Skeletal muscle satellite cell (primary cell): Measurements from ENCODE around the gene PCBP1.
"Not testable (repeated sequence)": the region's sequence is repeated elsewhere in the genome, so short reads cannot be mapped to it uniquely, and the experiment has no call there.

Experiments used
- H3K27me3 ChIP-seq: 2 replicates; pipeline ENCODE4 v1.7.0; 2013; ENCODE audit warnings: low read length; ENCODE audit not compliant: control insufficient read depth, insufficient read depth
- H3K36me3 ChIP-seq: 2 replicates; pipeline ENCODE4 v1.7.0; 2013; ENCODE audit warnings: mild to moderate bottlenecking, control low read depth, low read length; ENCODE audit not compliant: insufficient read depth
- H3K4me1 ChIP-seq: 2 replicates; pipeline ENCODE4 v1.7.0; 2013; ENCODE audit warnings: low read length; ENCODE audit not compliant: control insufficient read depth, insufficient read depth
- H3K4me2 ChIP-seq: 2 replicates; pipeline ENCODE4 v1.7.0; 2013; ENCODE audit warnings: mild to moderate bottlenecking, low read length
- H3K4me3 ChIP-seq: 2 replicates; pipeline ENCODE4 v1.7.0; 2013; ENCODE audit warnings: low read length
- H3K9ac ChIP-seq: 2 replicates; pipeline ENCODE4 v1.7.0; 2013; ENCODE audit warnings: mild to moderate bottlenecking, low read depth, low read length, moderate library complexity
- H3K9me3 ChIP-seq: replicated peaks from 2 replicates; pipeline ENCODE4 v1.7.0; 2013; ENCODE audit warnings: mild to moderate bottlenecking, control low read depth, low read length

PCBP1 gene

DNA sequence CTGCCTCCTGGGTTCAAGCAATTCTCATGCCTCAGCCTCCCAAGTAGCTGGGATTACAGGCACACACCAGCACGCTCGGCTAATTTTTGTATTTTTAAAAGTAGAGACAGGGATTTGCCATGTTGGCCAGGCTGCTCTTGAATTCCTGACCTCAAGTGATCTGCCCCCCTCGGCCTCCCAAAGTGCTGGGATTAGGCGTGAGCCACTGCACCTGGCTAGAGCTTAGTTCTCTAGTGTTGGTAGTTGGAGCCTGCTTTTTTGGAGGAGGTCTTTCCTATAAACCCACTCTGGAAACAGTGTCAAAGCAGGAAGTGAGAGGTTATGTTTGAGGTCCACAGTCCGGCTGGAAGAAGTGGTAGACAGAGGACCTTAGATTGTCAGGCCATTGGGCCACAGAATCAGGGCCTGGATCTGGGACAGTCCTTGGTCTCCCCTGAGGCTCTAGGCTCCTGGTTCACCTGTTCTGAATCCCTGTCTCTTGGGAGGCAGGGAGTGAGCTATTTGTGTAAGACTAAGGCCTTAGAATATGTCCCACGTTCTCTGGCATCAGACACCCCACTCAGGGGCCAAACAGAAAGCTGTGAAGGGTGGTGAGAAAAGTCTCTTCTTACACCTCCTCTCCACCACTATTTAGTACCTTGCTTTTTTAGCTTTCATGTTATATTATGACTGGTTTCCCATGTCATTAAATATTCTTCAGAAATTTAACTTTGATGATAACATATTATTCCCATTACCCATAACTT, 34.5 kb downstream of the PCBP1 start:
- H3K4me2 ChIP-seq: no peak overlapping the region
- no peak overlapping the region for H3K4me3 ChIP-seq
- H3K4me1 ChIP-seq: peaks cover 39% of the 10 kb centered on the region
- no peak overlapping the region for H3K9ac ChIP-seq
- no peaks in the 10 kb centered on the region for H3K36me3 ChIP-seq
- no peaks in the 10 kb centered on the region for H3K27me3 ChIP-seq
- no peaks in the 10 kb centered on the region for H3K9me3 ChIP-seq

DNA sequence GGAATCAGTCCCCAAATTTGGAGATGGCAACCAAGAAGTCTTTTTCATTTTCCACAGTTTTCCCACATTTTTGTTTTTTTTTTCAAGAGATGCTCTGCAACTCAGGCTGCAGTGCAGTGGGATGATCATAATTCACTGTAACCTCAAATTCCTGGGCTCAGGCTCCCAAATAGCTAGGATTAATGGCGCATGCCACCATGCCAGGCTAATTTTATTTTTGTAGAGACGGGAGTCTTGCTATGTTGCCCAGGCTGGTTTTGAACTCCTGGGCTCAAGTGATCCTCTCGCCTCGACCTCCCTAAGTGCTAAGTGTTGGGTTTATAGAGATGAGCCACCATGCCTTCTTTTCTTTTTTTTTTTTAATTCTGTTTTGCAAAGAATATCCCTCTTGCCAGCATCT, 35.2 kb downstream of the PCBP1 start:
- peaks cover 38% of the 10 kb centered on the region for H3K4me1 ChIP-seq
- no peaks in the 10 kb centered on the region for H3K36me3 ChIP-seq
- no peak overlapping the region for H3K9ac ChIP-seq
- no peaks in the 10 kb centered on the region for H3K9me3 ChIP-seq
- H3K4me3 ChIP-seq: no peak overlapping the region
- no peaks in the 10 kb centered on the region for H3K27me3 ChIP-seq
- no peak overlapping the region for H3K4me2 ChIP-seq

DNA sequence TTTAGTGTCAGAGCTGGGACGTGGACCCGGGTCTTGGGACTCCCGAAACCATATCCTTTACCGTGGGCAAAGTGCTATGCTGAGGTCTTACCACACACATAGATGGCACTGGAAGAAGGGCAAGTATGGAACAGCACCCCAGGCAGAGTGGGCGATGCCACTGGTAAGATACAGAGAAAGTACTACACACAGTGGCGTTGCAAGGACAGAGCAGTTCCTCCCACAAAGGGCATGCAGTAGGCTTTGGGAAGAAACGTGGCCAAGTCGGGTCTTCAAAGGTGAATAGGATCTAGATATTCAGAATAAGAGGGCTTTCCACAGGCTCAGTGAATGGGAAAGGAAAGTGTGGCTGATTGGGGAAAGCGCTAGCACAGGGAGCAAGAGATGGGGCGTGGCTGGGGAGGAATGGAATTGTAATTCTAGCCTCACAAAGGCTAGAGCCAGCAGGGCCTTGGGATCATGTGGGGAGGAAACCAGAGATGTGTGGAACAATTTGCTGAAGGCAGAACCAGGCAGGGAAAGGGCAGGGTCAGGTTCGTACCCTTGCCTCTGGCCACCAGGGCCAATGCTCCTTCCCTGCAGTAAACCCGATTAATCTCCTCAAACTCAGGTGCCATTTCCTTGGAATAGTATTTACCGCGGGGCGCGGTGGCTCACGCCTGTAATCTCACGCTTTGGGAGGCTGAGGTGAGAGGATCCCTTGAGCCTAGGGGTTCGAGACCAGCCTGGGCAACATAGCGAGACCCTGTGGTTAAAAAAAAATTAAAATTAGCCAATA, 36.0 kb downstream of the PCBP1 start:
- Histone ChIP-seq H3K36me3 (no peaks in the 10 kb centered on the region), H3K9ac (peak overlapping the region; percentile 97), H3K9me3 (no peaks in the 10 kb centered on the region), H3K4me2 (peak overlapping the region; percentile 92), H3K4me1 (peaks cover 39% of the 10 kb centered on the region), H3K27me3 (no peaks in the 10 kb centered on the region), H3K4me3 (peak overlapping the region; percentile 75)

DNA sequence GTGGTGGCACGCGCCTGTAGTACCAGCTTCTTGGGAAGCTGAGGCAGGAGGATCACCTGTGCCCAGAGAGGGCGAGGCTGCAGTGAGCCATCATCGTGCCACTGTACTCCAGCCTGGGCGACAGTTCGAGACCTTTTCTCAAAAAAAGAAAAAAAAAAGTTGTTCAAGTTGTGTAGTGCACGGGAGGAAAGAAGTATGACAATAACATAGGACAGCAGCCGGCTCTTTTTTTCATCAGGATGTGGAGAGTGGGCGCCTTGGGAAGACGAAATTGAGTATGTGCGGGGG, 36.5 kb downstream of the PCBP1 start:
- H3K9me3 ChIP-seq: no peaks in the 10 kb centered on the region
- peak overlapping the region; percentile 75 for H3K4me3 ChIP-seq
- H3K36me3 ChIP-seq: no peaks in the 10 kb centered on the region
- H3K4me2 ChIP-seq: peak overlapping the region; percentile 92
- peaks cover 37% of the 10 kb centered on the region for H3K4me1 ChIP-seq
- H3K9ac ChIP-seq: peak overlapping the region; percentile 97
- no peaks in the 10 kb centered on the region for H3K27me3 ChIP-seq

DNA sequence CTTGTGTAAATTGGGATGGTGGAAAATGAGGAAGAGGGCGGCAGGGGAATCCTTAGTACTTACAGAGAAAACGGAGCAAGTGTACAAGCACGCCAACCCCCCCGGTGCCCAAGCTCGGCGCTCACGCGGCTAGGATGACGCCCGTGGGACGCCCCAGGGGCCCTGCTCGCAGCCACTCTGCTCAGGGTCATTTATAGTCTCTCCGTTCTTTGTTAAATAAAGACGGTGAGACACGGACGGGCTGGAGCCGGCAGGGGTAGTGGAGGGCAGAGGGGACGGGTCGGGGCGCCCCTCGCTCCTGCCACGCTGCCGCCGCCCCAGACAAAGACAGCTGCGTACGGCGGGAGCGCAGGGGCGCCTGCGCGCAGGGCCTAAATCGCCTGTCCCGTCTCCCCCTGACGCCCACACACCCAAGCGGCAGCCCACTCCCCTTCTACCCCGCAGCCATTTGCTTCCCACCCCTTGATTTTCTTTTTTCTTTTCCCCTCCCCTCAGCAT, 37.8 kb downstream of the PCBP1 start:
- Histone ChIP-seq H3K27me3 (no peaks in the 10 kb centered on the region), H3K4me3 (peak overlapping the region; percentile 75), H3K36me3 (no peaks in the 10 kb centered on the region), H3K9me3 (no peaks in the 10 kb centered on the region), H3K4me2 (peak overlapping the region; percentile 92), H3K9ac (peak overlapping the region; percentile 97), H3K4me1 (peaks cover 36% of the 10 kb centered on the region)

DNA sequence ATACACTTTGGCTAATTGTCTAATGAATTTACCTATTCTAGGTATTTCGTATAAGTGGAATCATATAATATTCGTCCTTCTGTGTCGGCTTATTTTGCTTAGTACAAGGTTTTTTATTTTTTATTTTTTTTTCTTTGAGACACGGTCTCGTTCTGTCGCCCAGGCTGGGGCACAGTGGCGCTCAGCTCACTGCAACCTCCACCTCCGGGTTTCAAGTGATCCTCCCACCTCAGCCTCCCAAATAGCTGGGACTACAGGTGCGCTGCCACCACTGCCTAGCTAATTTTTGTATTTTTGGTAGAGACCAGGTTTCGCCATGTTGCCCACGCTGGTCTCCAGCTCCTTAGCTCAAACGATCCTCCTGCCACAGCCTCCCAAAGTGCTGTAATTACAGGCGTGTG, 38.2 kb downstream of the PCBP1 start:
- Histone ChIP-seq H3K9ac (peak overlapping the region; percentile 97), H3K36me3 (no peaks in the 10 kb centered on the region), H3K9me3 (no peaks in the 10 kb centered on the region), H3K27me3 (no peaks in the 10 kb centered on the region), H3K4me2 (peak overlapping the region; percentile 92), H3K4me1 (peaks cover 36% of the 10 kb centered on the region), H3K4me3 (peak overlapping the region; percentile 75)

DNA sequence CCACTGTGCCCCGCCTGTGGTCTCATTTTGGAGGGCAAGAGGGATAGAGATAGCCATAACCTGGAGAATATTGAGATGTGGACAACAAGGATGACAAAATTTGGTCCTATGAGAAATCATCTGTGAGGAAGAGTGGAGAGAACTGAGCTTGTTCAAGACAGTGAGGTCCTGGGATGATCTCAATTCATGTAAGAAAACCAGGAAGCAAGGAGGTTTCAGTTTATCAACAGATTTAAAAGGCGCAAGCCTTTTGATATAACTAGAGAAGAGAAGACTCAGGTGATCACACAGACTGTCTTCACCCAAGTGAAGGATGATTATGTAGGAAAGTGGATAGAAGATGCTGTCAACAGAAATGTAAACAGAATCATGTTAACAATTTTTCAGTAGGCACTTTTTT, 39.1 kb downstream of the PCBP1 start:
- Histone ChIP-seq H3K4me2 (no peak overlapping the region), H3K9ac (no peak overlapping the region), H3K9me3 (no peaks in the 10 kb centered on the region), H3K4me3 (no peak overlapping the region), H3K27me3 (no peaks in the 10 kb centered on the region), H3K4me1 (peaks cover 36% of the 10 kb centered on the region), H3K36me3 (no peaks in the 10 kb centered on the region)

DNA sequence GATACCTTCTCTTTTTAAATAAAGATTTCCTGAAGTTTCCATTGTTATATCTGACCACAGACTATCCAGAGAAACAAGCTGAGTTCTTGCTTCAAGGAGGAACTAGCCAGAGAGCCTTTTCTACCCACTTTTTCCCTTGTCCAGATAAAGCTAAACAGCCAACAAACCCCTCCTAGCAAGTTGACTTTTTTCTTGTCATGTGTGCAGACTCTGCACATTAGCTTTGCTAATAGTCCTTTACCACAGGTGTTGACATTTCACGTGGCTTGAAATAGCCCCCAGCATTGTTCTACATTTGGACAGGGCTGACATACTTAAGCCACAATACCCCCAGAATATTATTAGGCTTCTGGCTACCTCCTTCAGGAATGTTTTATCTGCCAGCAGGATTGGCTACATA, 40.7 kb downstream of the PCBP1 start:
- no peaks in the 10 kb centered on the region for H3K9me3 ChIP-seq
- no peaks in the 10 kb centered on the region for H3K27me3 ChIP-seq
- H3K4me1 ChIP-seq: peaks cover 39% of the 10 kb centered on the region
- H3K36me3 ChIP-seq: no peaks in the 10 kb centered on the region
- no peak overlapping the region for H3K4me3 ChIP-seq
- H3K9ac ChIP-seq: no peak overlapping the region
- H3K4me2 ChIP-seq: no peak overlapping the region

DNA sequence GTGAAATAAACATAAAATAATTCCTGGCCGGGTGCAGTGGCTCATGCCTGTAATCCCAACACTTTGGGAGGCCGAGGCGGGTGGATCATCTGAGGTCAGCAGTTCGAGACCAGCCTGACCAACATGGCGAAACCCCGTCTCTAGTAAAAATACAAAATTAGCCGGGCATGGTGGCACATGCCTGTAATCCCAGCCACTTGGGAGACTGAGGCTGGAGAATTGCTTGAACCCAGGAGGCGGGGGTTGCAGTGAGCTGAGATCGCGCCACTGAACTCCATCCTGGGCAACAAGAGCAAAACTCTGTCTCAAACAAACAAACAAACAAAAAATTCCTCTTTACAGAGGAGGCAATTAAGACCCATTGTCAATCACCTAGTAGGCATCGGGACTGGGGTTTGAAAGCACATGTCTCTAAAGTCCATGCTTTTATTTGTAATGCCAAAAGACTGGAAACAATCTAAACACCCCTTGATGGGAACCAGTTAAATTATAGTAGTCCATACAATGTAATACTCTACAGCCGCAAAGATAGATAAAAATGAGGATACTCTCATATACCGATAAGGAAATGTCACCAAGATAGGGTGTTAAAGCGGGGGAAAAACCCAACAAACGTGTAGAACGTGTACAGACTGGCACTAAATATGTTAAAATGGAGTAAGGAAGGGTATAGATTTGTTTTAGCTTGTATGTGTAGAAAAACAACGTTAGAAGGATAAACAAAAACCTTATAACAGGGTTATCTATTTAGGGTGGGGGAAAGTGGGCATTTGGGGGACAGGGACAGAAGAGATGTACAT, 44.3 kb downstream of the PCBP1 start:
- H3K9ac ChIP-seq: peak overlapping the region; percentile 77
- not testable (repeated sequence) for H3K4me3 ChIP-seq, H3K36me3 ChIP-seq, H3K9me3 ChIP-seq, H3K27me3 ChIP-seq
- peak overlapping the region; percentile 80 for H3K4me2 ChIP-seq
- H3K4me1 ChIP-seq: peaks cover 40% of the 10 kb centered on the region

DNA sequence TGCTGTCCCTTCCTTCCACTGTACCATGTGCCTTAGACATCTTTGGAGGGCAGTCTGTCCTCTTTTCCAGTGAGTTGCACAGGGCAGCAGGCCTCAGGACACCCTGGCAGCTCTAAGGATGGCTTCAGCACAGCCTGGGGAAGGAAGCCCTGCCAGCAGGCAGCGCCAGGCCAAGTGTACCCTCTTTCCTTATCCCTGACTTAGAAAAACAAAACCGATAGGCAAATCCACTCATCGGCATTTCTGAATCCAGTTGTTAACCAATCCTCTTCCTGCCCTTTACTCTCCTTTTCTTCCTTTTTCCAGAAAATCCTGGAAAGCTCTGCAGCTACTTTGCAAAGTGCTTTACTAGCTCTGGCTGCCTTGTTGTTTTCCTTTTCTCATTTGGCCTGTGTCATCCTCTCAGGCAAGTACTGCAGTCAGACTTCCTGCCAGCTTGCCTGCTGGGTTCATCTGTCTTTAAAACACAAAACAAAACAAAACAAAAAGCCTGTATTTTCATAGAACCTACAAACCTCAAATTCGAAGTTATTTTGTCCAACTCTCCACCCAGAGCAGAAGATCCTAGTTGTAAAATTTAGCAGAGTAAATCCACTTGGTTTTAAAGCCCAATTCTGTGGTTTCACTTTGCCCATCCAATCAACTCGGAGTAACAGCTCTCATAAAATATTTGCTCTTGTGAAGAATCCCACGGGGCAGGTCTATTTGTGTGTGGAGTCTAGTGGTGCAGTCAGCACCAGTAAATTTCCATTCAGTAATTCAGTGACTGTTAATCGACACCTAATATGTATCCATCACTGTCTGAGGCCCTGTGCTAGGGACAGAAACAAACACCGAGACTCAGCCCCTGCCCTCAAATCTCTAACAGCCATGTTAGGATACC, 45.2 kb downstream of the PCBP1 start:
- Histone ChIP-seq H3K9ac (peak overlapping the region; percentile 77), H3K36me3 (no peaks in the 10 kb centered on the region), H3K4me3 (peak overlapping the region; percentile 51), H3K27me3 (no peaks in the 10 kb centered on the region), H3K4me2 (peak overlapping the region; percentile 80), H3K4me1 (peaks cover 39% of the 10 kb centered on the region), H3K9me3 (no peaks in the 10 kb centered on the region)

DNA sequence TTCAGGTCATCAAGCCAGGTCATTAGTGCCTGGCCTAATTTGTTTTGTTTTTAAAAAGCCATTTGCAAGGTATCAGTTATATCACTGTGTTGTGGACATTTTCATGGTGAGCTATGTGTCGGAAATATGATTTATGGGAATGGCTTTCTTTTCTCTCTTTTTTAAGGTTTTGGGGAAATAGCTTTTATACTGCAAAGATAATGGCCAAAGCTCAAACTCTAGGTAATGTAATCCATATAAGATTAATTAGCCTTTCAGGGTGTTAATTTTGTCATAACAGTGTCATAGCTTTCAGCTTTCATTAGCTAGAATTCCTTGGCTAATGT, 45.8 kb downstream of the PCBP1 start:
- Histone ChIP-seq H3K9me3 (no peaks in the 10 kb centered on the region), H3K27me3 (no peaks in the 10 kb centered on the region), H3K4me3 (peak overlapping the region; percentile 51), H3K4me1 (peaks cover 44% of the 10 kb centered on the region), H3K9ac (peak overlapping the region; percentile 77), H3K36me3 (no peaks in the 10 kb centered on the region), H3K4me2 (peak overlapping the region; percentile 80)
